ENCODE results near the gene VAMP7.

VAMP7 gene

GRCh38 chrX:155870958-155871357 lies 10.2 kb upstream of the VAMP7 start:
- TF ChIP-seq CTCF (IDR thresholded peaks at IDR 0.05; ENCODE audit: insufficient read depth, low read length, poor library complexity, severe bottlenecking) (no peak), EZH2phosphoT487 (conservative IDR thresholded peaks at IDR 0.05; ENCODE audit: low read length) (no peak)
- Histone ChIP-seq H3K27ac (ENCODE audit: low read depth, low read length) (no peak overlapping the region), H3K9me3 (ENCODE audit: insufficient read depth, low read length) (no peaks in the 10 kb centered on the region), H3K36me3 (ENCODE audit: low read length) (no peaks in the 10 kb centered on the region), H3K27me3 (ENCODE audit: low read length) (no peaks in the 10 kb centered on the region), H2AFZ (ENCODE audit: low read depth, low read length, severe bottlenecking) (no peak overlapping the region), H3K4me2 (ENCODE audit: low read depth, low read length, poor library complexity, severe bottlenecking) (no peak overlapping the region), H4K20me1 (ENCODE audit: low read depth, low read length) (no peaks in the 10 kb centered on the region), H3F3A (ENCODE audit: insufficient read depth) (no peaks in the 10 kb centered on the region), H3K79me2 (ENCODE audit: insufficient read depth, low read length) (no peaks in the 10 kb centered on the region), H3K9me2 (replicated peaks; ENCODE audit: insufficient read depth, low read length) (no peaks in the 10 kb centered on the region), H3K4me3 (ENCODE audit: insufficient read depth, low read length, poor library complexity, severe bottlenecking) (no peak overlapping the region), H3K9ac (ENCODE audit: low read length) (no peak overlapping the region)

- TF ChIP-seq EZH2phosphoT487 (conservative IDR thresholded peaks at IDR 0.05; ENCODE audit: low read length) = no peak
- no peak for TF ChIP-seq CTCF (IDR thresholded peaks at IDR 0.05; ENCODE audit: insufficient read depth, low read length, poor library complexity, severe bottlenecking)
- Histone ChIP-seq H4K20me1 (ENCODE audit: low read depth, low read length) (no peaks in the 10 kb centered on the region), H3K9me2 (replicated peaks; ENCODE audit: insufficient read depth, low read length) (no peaks in the 10 kb centered on the region), H3K4me2 (ENCODE audit: low read depth, low read length, poor library complexity, severe bottlenecking) (no peak overlapping the region), H3K4me3 (ENCODE audit: insufficient read depth, low read length, poor library complexity, severe bottlenecking) (no peak overlapping the region), H3K9ac (ENCODE audit: low read length) (no peak overlapping the region), H3K27ac (ENCODE audit: low read depth, low read length) (no peak overlapping the region), H3K27me3 (ENCODE audit: low read length) (no peaks in the 10 kb centered on the region), H3K36me3 (ENCODE audit: low read length) (no peaks in the 10 kb centered on the region), H3K9me3 (ENCODE audit: insufficient read depth, low read length) (no peaks in the 10 kb centered on the region), H3K79me2 (ENCODE audit: insufficient read depth, low read length) (no peaks in the 10 kb centered on the region), H3F3A (ENCODE audit: insufficient read depth) (no peaks in the 10 kb centered on the region), H2AFZ (ENCODE audit: low read depth, low read length, severe bottlenecking) (no peak overlapping the region)
These were observed 9.2 kb upstream of the VAMP7 start for GRCh38 chrX:155871934-155872333.

GRCh38 chrX:155873188-155873587 lies 8.0 kb upstream of the VAMP7 start:
- H3K4me2 ChIP-seq (ENCODE audit: low read depth, low read length, poor library complexity, severe bottlenecking) = no peak overlapping the region
- H3K9me3 ChIP-seq (ENCODE audit: insufficient read depth, low read length) = no peaks in the 10 kb centered on the region
- no peak overlapping the region for H3K27ac ChIP-seq (ENCODE audit: low read depth, low read length)
- no peak for TF ChIP-seq CTCF (IDR thresholded peaks at IDR 0.05; ENCODE audit: insufficient read depth, low read length, poor library complexity, severe bottlenecking)
- TF ChIP-seq EZH2phosphoT487 (conservative IDR thresholded peaks at IDR 0.05; ENCODE audit: low read length) = no peak
- H3K36me3 ChIP-seq (ENCODE audit: low read length) = no peaks in the 10 kb centered on the region
- no peak overlapping the region for H3K4me3 ChIP-seq (ENCODE audit: insufficient read depth, low read length, poor library complexity, severe bottlenecking)
- H2AFZ ChIP-seq (ENCODE audit: low read depth, low read length, severe bottlenecking) = no peak overlapping the region
- no peak overlapping the region for H3K9ac ChIP-seq (ENCODE audit: low read length)
- no peaks in the 10 kb centered on the region for H3F3A ChIP-seq (ENCODE audit: insufficient read depth)
- H4K20me1 ChIP-seq (ENCODE audit: low read depth, low read length) = no peaks in the 10 kb centered on the region
- H3K79me2 ChIP-seq (ENCODE audit: insufficient read depth, low read length) = no peaks in the 10 kb centered on the region
- H3K9me2 ChIP-seq (replicated peaks; ENCODE audit: insufficient read depth, low read length) = no peaks in the 10 kb centered on the region
- H3K27me3 ChIP-seq (ENCODE audit: low read length) = no peaks in the 10 kb centered on the region

Data from SU-DHL-6 (cell line).